GM19468 (cell line): ENCODE measurements around the gene VPS13D.

Experiments used
- ATAC-seq: cut with Tn5 transposase; IDR thresholded peaks from one replicate; pipeline ENCODE4 v1.9.1; 2021; ENCODE audit warnings: mild to moderate bottlenecking, moderate library complexity, moderate number of reproducible peaks; ENCODE audit not compliant: unreplicated experiment; ENCODE audit errors: extremely low read depth

VPS13D gene

DNA sequence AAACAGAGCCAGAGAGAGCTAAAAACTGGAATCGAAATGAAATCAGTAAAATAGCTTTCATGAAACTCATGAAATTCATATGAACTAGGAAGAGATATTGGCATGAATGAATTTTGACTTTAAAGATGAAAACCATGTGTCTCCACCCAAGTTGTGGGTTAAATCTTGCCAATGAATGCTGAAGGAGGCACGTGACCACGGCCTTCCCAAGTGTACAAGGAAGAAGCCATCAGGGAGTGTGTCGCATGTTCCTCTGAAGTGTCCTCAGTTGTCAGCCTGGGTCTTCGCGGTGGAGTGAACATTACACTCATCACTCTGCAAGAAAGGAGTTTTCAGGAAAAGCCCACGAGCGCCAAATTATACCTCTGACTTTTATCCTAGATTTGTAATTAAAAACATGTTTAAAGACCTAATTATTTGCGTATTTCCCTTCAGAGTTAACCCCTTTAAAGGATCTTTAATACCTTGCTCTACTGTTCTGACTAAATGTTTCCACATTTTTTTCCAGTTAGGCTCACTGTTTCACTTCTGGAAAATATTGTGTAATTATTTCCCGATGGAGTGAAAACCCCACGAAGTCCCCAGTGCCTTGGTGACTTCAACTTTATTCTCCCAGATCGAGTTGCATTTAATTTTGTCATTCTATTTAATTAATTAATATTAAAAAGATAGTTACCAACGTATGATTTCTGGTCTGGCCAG, 269.9 kb downstream of the VPS13D start:
- no peak for ATAC-seq

GRCh38 chr1:12501661-12502060, 271.8 kb downstream of the VPS13D start:
- no peak for ATAC-seq

GRCh38 chr1:12502336-12503109, 272.7 kb downstream of the VPS13D start:
- ATAC-seq = no peak

- ATAC-seq = no peak
Observed at GRCh38 chr1:12503709-12504108, 273.9 kb downstream of the VPS13D start.

DNA sequence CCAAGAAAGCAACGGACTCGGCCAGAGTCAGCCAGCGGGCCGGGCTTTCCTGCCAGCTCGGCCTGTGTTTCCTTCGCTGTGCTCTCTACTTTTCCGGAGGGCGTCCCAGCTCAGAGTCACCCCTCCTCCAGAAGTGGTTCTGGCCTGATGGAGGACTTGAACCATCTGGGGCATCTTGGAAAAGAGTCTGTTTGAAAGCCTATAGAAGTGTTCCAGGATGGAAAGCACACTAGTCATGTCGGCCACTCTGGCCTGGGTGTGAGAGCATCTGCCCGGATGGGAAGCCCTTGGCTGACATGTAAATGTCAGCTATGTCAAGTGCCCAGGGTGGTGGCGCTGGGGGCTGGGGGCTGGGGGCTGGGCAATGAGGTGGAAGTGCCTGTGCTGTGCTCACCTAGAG, 274.8 kb downstream of the VPS13D start:
- no peak for ATAC-seq

DNA sequence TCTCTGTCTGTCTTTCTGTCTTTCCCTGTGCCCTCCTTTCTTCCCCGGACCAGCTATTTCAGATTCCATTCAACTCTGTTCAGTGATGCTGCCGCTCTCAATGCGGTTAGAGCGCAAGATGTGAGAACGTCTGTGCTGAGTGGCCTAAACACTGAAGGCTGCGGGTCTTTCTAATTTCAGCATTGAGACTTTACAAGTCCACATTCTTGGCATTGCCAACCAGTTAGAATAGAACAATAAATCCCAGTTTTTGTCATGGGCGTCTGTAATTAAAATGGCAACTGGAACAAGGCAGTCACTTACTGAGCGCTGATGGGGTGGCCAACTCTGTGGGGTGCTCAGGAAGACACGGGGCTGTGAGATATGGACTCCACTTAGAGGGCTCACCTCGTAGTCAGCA, 275.4 kb downstream of the VPS13D start:
- ATAC-seq = no peak

GRCh38 chr1:12505639-12506280, 275.9 kb downstream of the VPS13D start:
- ATAC-seq = no peak

- ATAC-seq = no peak
Observed at GRCh38 chr1:12506281-12507280, 276.8 kb downstream of the VPS13D start.

DNA sequence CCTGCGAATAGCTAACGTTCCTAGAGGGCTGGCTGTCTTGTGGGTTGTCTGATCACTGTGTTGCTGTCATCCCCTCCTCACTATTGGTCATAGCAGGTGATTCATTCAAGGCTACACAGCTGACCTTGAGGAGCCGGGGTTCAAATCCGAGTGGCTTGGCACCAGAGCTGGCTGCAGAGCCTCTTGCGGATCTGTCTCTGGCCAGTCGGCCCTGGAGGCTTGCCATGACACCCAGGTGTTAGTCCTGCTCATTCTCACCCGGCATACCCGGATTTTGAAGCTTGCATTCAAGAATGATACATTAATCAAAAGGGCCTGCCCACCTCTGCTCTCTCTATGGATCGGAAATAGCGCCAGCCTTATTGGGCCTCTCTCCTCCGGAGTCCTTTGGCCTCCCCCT, 277.8 kb downstream of the VPS13D start:
- no peak for ATAC-seq

DNA sequence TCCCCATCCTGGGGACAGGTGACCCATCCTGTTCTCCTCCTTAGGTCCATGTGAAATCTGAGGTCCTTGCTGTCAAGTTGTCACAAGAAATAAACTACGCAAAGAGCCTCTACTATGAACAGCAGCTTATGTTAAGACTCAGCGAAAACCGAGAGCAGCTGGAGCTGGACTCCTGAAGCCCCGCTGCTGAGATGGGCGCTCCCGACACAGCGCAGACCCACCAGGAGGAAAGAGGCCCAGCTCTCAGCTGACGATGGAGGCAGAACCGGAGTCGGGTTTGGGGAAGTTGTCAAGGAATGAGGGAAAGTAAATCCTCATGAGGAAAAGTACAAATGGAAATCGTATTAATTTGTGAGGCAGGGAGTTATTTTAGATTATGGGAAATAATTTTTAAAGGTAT, 279.0 kb downstream of the VPS13D start:
- ATAC-seq = no peak

DNA sequence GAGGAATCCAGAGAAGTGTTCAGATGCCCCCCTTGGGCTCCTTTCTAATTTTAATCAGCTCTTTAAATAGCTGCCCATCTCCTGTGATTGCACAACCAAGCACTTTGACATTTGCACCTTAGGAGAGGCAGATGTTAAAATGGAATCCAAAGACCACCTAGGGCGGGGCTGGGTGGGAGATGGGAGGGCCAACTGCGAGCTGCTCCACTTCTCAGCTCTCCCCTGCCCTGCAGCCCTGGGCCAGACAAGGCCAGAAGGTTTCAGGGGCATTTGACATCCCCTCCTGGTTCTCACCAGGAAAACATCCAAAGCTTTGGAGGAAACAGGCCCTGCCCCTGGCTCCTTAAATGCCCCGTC, 281.3 kb downstream of the VPS13D start:
- no peak for ATAC-seq

DNA sequence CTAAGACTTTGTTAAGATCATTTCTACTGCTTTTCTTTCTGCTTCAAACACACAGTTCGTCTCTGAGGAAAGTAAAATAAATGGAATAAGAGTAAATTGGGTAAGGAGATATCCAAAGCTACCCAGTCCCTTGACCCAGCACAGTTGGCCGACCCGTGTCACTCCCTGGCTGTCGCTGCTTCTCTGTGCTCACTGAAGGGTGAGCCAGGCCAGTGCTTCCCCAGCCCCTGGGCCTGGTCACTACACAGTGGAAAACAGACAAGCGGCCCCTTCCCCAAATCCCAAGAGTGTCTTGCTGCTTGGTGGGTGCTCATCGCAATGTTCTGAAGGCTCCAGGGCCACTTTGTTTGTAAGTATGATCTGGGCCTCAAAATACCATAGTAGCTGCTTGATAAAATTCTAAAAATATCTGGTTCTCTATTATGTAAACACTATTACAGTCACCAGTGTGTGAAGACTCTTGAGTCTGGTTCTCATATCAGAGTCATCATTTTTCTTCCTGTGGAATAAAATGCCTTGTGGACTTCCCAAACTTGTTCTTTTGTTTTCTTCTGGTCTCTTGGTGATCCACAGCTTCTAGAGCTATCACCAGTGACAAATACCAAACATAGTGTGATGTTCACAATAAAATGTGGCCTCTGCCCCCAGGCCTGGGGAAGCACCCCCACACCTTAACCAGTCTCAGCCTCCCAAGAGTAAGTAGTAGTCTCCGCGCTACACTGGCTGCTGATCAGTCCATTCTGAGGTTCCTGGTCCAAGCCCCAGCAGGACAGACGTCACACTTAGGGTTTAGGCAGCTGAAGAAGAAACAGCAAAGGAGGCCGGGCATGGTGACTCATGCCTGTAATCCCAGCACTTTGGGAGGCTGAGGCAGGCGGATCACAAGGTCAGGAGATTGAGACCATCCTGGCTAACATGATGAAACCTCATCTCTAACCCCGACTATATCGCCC, 282.0 kb downstream of the VPS13D start:
- ATAC-seq = no peak

DNA sequence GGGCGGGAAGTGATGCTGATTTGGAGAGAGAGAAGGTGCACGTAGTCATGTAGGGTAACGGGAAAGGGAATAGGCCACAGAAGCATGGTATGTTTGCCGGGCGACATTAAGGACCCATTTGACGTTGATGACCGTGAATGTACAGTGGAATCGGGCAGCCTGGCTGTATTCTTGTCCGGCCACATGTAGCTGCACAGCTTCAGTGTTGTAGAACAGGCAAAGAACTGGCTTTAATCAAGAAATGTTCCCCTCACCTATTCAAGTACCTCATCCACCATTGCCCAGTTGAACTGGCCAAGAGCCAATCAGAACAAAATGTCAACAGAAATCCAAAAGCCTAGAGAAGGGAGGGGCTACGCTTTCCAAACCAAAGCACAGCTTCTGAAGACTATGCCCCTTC, 283.4 kb downstream of the VPS13D start:
- no peak for ATAC-seq

DNA sequence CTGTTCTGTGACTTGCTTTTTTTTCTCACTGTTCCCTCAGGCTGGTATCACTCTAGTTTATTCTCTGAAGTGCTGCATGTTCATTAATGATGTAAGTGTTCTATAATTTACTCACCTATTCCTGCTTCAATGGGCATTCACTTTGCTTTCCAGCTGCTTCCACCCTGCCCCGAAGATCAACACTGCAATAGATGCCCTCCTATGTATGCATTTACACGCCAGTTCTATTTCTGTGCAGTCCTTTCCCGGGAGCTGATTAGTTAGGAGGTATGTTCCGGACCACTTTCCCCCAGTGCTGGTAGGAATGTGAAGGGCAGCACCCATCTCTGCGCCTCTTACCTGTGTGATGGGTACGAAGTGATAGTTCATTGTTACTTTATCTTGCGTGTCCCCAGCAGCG, 284.8 kb downstream of the VPS13D start:
- no peak for ATAC-seq

GRCh38 chr1:12515234-12515633, 285.4 kb downstream of the VPS13D start:
- ATAC-seq = no peak

GRCh38 chr1:12516741-12517140, 286.9 kb downstream of the VPS13D start:
- ATAC-seq = no peak

GRCh38 chr1:12518931-12519692, 289.3 kb downstream of the VPS13D start:
- no peak for ATAC-seq

GRCh38 chr1:12519693-12520364, 290.0 kb downstream of the VPS13D start:
- ATAC-seq = no peak
